HEK293 (cell line): Measurements from ENCODE around the gene PRRT1.
A peak's percentile ranks its signal among the peaks of the same experiment; 100 is the strongest.

ENCODE experiments used
- ZNF558 ChIP-seq: fragments of 450-650 bp; formaldehyde crosslinking; IDR thresholded peaks from 2 replicates; pipeline ENCODE4 v1.5.1; 2016; ENCODE audit warnings: missing biosample characterization, missing genetic modification characterization
- TF ChIP-seq, protein P1 (sequence below): IDR thresholded peaks from 2 replicates; pipeline ENCODE4 v1.6.1; 2011; ENCODE audit warnings: mild to moderate bottlenecking, low read depth, low read length, borderline replicate concordance
- TF ChIP-seq, protein P2 (sequence below): fragments of 450-650 bp; formaldehyde crosslinking; IDR thresholded peaks from 2 replicates; pipeline ENCODE4 v1.5.1; 2016; ENCODE audit warnings: missing biosample characterization, missing genetic modification characterization
- TF ChIP-seq, protein P3 (sequence below): fragments of 450-650 bp; formaldehyde crosslinking; IDR thresholded peaks from 2 replicates; pipeline ENCODE4 v1.5.1; 2016; ENCODE audit warnings: missing biosample characterization, missing genetic modification characterization, low read depth
- TF ChIP-seq, protein P4 (sequence below): fragments of 450-650 bp; formaldehyde crosslinking; IDR thresholded peaks from 2 replicates; pipeline ENCODE4 v1.5.1; 2016; ENCODE audit warnings: missing biosample characterization, missing genetic modification characterization

DNA sequence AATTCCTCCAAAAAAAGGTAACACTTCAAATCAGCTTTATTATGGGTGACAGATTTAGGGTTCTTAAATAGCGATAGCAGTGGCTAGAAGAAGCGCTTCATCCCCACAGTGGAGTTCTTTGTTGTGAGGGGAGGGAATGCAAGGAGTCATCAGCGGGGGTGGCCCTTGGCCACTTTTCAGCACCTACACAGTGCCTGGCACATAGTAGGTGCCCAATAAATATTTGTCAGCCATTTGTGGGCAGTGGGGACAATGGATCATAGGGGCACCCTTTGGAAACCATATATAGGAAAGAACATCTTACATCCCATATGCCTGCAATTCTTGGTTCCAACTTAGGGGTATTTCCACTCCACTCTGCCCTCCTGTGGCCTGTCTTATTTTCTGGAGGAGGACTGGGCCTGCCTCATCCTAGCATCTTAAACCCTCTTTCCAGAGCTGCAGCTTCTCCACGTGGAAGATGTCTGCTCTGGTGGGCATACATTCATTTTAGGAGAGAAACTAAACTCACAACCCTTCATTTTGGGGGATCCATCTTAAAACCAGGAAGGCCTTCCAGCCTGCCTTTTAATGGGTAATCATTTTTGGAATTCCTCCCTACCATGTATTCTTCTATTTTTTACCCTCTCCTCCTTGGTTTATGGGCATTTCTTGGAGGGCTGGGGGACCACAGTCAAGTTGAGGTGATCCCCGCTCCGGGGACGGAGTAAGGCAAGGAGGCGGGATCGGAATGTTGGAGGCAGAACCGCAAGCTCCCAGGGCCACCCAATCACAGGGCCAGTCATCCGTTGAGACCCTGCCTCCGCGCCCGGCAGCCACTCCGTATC lies 43.3 kb upstream of the PRRT1 start:
- TF ChIP-seq, protein P1, sequence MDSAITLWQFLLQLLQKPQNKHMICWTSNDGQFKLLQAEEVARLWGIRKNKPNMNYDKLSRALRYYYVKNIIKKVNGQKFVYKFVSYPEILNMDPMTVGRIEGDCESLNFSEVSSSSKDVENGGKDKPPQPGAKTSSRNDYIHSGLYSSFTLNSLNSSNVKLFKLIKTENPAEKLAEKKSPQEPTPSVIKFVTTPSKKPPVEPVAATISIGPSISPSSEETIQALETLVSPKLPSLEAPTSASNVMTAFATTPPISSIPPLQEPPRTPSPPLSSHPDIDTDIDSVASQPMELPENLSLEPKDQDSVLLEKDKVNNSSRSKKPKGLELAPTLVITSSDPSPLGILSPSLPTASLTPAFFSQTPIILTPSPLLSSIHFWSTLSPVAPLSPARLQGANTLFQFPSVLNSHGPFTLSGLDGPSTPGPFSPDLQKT, result no peak
- TF ChIP-seq, protein P2, sequence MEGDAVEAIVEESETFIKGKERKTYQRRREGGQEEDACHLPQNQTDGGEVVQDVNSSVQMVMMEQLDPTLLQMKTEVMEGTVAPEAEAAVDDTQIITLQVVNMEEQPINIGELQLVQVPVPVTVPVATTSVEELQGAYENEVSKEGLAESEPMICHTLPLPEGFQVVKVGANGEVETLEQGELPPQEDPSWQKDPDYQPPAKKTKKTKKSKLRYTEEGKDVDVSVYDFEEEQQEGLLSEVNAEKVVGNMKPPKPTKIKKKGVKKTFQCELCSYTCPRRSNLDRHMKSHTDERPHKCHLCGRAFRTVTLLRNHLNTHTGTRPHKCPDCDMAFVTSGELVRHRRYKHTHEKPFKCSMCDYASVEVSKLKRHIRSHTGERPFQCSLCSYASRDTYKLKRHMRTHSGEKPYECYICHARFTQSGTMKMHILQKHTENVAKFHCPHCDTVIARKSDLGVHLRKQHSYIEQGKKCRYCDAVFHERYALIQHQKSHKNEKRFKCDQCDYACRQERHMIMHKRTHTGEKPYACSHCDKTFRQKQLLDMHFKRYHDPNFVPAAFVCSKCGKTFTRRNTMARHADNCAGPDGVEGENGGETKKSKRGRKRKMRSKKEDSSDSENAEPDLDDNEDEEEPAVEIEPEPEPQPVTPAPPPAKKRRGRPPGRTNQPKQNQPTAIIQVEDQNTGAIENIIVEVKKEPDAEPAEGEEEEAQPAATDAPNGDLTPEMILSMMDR (tag by site-specific recombination), result peak; percentile 43
- TF ChIP-seq ZNF558, result no peak
- TF ChIP-seq, protein P3, sequence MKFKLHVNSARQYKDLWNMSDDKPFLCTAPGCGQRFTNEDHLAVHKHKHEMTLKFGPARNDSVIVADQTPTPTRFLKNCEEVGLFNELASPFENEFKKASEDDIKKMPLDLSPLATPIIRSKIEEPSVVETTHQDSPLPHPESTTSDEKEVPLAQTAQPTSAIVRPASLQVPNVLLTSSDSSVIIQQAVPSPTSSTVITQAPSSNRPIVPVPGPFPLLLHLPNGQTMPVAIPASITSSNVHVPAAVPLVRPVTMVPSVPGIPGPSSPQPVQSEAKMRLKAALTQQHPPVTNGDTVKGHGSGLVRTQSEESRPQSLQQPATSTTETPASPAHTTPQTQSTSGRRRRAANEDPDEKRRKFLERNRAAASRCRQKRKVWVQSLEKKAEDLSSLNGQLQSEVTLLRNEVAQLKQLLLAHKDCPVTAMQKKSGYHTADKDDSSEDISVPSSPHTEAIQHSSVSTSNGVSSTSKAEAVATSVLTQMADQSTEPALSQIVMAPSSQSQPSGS (tag by site-specific recombination), result no peak
- TF ChIP-seq, protein P4, sequence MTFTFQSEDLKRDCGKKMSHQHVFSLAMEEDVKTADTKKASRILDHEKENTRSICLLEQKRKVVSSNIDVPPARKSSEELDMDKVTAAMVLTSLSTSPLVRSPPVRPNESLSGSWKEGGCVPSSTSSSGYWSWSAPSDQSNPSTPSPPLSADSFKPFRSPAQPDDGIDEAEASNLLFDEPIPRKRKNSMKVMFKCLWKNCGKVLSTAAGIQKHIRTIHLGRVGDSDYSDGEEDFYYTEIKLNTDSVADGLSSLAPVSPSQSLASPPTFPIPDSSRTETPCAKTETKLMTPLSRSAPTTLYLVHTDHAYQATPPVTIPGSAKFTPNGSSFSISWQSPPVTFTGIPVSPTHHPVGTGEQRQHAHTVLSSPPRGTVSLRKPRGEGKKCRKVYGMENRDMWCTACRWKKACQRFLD (tag by site-specific recombination), result no peak
